Germinal center (tissue), 1 donor: ENCODE results near the gene MSI2.

Experiments used
- DNase-seq: peaks from one replicate; pipeline ENCODE4 v3.0.0; 2012; ENCODE audit warnings: mixed read lengths, low spot score

The MSI2 gene

DNA sequence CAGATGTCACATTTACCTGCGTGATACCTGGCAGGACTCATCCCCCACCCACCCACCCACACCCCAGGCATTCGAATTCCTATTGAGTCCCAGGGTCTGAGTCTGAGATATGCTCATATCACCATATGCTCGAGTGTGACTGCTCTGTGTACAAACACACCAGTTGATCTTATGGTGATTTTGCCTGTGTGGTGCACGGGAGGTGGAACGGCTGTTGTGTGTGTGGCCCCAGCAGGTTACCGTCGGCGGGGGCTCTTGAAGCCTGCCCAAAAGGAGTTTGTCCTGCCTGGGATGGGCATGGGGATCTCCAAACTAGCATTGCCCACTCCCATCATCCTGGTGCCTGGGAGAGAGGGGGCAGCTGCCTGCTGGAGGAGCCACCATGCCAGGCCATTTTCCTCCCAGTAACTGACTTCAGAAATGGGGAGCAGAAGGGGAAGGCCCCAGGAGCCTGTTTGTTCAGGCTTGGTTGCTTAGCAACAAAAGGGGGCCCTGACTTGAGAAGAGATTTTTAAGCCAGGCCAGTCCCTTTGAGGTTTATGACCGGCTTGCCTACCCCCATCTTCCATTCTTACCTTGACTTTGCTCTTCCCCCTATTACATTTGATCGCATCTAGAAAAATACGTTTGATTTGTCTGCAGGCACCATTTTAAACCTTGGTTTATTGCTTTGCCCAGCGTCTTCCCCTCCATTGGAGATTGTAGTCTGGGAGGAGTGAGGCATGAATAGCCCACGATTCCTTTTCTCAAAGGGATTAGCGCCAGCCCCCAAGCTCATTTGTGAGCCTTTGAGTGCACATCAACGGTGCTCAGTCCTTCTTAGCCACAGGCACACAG lies 271.1 kb downstream of the MSI2 start:
- DNase-seq, result no peak

DNA sequence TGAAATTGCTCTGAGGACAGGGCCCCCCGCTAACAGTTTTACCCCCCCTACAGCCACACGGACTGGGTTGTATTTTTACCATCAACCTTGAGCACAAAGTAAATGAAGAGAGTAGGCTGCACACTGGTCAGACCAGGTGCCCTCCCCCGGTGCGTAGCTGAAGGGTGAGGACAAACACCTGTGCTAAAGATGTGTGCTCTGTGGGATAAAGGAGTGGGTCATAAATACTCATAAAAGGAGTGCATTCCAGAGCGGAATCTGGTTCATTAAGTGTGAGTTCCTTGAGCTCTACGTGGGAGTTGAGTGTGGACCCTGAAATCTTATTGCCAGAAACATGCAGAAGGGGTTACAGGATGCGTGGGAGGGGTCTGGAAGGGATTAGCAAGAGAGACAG lies 271.7 kb downstream of the MSI2 start:
- no peak for DNase-seq

DNA sequence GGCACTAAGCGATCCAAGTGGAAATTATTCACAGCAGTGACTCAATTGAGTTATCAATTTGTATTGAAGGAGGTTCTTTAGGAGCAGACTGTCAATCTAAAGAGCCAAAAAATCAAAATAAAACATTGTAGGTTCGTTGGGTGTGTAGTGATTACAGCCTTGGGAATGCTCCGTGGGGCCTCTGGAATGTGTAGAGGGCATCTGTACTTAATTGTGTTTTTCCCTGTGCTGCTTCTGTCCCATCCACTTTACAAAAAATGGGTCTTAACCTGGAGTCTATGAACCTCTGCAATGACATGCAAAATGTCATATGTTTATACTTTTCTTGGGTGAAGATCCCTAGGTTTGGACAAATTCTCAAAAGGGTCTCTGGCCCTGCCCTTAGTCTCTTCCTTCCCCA lies 273.7 kb downstream of the MSI2 start:
- no peak for DNase-seq

DNA sequence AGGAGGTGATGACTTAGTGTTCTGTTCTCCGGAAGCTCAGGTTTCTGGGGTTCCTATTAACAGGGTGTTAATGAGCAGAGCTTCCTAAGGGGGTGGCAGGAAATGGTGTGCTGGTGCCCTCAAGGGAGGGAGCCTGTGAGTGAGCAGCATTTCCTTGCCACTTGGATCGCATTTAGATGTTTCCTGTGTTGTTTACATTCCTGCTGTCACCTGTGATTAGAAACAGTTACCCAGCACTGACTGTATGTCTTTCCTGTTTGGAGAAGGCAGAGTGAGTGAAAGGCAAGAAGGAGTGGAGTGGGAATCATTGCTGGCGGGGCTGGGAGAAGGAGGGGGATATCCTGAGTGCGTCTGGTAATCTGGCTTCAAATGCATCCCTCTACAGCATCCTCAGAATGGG lies 274.2 kb downstream of the MSI2 start:
- no peak for DNase-seq

DNA sequence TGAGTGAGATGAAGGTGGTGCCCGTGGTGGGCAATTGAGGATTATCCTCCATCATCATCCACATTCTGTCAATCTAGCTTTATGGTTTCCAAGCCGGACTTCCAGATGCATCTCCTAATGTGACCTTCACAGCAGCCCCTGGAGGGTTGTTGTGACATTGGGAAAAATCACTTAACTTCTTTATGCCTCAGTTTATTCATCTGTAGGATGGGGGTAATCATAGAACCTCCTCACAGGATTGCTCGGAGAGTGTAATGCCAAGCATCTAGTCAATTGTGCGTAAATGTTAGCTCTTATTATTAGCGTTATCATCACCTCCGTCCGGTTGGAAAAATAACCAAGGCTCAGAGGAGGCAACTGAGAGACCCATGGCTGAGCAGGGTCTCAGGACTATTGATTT lies 274.8 kb downstream of the MSI2 start:
- no peak for DNase-seq

DNA sequence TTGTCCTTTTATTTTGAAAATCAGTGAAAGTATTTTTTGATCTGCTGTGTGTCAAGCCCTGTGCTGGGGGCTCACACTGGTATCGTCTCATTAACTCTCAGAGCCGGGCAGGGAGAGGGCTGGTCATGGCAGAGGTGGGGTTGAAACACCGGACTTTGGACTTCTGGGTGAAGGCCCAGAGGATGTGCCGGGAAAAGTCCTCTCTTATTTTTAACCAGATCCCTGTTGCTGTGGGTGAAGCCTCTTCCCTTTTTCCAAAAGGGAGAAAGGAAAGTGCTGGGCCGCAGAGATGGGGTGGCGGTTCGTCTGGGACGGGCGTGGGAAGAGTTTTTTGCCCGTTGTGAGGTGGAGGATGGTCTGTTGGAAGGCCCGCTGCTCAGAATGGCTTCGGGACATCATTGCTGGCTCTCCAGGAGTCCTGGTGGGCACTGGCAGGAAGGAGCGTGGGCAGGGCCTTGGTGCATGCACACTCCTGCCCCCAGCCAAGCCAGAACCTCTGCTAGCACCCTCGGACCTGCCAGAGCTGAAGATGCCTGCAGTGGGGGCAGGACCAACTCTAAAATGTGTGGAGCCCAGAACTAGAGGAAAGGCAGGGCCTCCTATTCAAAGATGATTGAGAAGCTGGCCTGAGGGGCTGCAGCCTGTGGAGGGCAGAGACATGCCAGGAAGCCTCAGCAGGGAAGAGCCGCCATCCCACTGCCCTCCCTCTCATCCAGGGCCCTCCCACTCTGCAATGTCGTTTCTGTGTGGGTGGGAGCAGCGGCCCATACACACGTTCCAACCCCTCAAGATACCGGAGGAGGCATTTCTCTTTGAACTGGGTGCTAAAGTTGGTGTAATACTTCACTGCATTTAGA lies 275.6 kb downstream of the MSI2 start:
- DNase-seq, result no peak

DNA sequence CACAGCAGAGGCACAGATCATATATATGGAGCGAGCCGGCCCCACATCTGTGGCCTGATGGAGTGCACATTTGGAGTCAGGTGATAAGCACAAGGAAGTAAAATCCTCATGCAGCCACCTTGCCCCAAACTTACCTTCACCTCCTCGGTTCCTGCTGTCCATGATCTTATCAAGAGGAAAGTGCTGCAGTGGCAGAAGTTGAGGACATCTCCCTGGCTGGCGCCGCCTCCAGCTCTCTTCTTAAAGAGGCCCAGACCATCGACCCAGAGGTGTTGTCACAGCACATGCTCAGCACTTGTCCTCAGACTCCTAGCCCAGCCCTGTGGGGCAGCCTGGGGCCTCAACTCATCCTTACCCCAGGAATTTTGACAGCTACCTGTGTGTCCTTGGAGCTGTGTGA lies 276.2 kb downstream of the MSI2 start:
- DNase-seq, result no peak

DNA sequence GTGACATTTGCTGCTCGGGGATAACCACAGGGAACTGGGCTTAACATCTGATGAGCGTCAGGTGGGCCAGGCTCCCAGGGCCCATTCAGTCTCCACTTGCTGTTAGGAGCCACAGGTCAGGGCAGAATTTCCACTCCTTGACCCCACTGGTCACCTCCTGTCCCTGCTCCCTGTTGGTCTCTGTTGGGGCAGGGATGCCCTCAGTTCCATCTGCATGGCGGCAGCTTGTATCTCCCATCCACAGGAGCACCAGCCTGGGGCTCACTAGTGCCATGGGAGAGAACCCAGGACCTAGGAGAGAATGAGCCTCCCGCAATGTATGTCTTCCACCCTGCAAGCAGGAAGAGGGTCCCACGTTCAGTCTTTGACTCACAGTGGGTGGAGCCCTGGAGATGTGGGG lies 276.6 kb downstream of the MSI2 start:
- no peak for DNase-seq

DNA sequence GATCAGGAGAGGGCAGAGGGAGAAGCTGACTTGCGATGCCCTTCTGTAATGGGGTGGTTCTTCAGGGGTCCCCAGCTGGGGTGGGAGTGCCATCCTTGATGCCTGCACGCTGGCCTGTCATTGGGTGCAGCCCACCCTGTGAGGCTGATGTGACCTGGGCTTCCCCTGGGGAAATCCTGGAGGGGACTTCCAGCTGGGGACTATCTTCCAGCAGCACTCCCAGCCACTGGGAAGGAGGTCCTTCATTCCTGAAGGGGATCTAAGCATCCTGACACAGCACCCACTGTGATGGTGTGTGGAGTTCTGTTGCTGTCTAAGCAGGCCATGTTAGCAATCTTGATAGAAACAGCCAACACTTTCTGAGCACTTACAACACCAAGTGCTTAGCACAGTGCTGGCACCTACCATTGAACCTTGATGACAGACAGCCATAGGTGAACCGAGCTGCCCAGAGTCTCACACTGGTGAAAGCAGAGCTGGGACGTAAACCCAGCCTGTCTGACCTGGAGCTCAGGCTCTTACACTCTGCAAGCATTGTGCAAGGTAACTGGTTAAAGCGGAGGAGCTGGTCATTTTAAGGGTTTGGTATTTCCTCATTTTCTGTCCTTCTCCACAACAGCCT lies 277.5 kb downstream of the MSI2 start:
- no peak for DNase-seq

DNA sequence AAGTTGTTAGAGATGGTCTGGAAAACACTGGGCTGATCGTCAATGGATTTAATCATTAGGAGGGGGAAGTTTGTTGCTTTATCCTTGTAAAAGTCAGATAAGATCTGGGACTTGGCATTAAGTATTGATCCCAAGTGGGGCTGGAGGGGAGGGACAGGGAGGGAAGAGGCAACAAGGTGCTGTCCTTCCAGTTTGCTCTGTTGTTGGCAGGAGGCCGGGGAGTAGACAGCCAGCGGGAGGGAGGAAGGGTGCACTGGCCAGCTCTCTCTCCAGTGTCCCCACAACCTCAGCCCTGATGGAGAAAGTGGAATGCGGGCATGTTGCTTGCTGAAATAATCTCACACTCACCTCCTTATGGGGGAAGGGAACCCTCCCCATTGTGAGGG lies 278.5 kb downstream of the MSI2 start:
- no peak for DNase-seq

DNA sequence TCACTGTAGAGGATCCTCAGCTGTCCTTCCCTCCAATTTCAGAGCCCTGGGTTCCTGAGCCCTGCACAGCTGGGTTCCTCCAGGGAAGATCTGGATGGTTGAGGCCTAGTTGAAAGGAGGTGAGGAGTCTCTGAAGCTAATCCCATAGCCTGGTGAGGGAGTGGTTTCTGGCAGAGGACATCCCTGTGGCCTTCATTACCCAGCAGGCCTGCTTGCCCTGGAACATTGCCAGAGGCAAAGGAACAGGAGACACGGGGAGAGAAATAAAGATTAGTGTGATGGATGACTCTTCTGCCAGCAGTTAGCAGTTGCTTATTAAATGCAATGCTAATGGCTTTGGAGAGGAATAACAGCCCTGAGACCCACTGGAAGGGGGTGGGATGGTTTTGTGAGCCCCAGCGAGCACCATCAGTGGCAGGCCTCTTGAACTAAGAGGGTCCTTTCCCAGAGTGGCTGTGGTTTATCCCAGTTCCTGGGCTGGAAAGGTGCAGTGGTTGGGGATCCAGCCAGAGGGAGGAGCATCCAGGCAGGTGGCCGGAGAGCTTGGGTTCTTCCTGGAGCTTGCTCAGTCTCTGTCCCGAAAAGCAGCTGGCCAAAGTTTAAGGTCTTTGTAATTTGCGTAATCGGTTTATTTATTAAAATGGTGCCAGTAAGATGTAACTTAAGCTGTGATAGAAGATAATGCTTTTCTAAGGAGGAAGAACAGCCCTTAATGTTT lies 279.1 kb downstream of the MSI2 start:
- DNase-seq, result no peak

DNA sequence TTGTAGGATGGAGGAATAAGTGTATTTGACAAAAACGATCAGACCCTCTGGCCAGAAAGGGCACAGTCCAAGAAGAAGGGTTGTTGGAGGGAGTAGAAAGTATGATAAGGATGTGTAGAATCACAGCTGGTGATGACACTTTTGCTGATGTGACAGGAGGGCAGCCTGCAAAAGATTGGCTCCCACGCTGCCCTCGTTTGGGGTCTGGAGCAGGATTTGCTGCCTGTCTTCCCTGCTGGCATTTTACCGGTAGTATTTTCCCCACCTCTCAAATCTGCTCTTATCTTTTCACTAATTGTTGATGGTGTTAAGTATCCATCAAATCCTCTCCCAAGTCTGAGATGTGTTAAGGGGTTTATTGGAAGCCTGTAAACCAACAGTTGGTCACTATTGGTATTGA lies 280.0 kb downstream of the MSI2 start:
- no peak for DNase-seq

DNA sequence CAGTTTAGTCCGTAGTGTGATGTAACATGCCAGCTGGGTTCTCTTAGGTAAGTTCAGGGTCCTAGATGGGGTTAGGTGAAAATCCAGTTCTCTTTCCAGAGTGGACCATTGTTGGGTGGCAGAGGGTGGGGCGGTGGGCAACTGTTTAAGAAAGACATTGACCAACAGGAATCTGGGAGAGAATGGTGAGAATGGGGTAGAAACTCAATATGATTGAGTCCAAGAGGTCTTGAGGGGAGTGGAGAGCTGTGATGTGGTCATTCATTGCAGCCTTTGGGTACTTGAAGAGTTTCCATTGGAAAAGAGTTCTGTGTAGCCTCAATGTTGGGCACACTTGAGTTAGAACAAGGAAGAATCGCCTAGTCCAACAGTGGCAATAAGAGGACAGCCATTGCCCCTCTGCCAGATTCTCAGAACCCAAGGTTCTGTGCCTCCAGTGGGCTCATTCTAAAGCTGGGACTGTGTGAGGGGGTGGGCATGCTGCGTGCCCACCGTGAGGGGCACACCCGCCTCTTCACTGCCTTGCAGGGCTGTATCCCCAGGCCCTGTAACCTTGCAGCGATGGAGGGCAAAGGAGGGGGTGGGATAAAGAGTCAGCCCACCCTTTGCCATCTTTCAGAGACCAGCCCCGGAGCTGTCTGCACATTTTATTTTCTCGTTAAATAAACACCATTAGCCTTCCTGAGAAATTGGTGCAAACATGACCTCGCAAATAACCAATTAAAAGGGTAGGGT lies 280.6 kb downstream of the MSI2 start:
- DNase-seq, result no peak

DNA sequence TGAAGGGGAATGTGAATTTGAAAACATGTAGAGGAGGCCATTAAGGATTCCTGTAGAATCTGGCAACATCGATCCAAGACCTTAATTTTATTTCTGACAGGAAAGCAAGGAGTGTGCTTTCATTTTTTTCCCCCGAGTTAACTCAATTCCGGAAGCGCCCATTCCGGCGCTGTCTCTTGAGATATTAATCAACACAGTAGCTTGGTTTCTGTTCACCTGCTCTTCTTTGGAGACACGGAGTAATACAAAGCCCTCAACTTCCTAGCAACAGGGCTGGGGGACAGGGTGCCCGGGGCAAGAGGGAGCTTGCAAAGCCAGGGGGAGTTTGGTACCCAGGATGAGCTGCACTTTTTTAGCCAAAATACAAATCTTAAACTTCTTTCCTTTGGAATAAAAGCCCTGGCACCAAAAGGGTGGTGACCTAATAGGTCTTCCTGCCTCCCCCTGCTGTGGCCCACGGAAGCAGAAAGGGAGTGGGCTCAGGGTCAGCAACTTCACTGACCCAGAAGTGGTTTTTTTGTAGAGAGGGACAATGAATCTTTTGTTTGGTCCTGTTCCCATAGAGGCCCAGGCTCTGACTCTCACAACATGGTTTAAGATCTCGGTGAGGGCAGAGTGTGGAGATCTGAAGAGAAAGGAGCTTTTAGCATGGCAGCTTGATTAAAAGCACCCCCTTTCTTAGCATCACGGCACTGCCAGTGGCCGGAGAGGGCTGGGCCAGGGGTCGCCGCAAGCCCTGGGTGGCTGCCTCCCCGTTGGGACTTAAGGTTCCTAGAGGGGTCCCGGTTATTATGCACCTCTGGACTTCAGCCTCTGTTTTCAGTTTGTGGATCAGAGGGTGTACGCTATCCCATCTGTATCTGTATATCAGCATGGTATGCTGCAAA lies 281.4 kb downstream of the MSI2 start:
- DNase-seq, result no peak

DNA sequence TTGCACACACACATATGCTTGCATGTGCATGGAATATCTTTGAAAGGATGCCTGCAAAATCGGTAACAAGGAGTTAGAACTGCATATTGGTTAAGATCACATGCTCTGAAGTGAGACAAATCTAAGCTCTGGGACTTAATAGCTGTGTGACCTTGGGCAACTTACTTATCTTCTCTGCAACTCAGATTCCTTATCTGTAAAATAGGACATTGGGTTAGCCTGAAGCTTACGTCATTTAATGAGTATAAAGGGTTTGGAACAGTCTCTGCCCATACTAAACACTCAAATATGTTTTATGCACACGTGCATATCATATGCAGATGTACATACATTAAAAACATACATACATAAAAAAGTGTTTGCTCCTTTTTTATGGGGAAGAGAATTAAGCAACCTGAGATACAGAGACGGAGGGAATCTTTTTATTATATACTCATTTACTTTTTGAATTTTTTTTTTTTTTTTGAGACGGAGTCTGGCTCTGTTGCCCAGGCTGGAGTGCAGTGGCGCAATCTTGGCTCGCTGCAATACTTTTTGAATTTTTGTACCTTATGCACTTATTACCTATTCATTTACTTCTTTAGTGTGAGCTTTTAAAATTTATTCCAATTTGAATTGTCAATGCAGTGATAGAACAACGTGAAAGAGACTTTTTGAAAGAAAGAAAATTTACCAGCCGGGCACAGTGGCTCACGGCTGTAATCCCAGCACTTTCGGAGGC lies 282.6 kb downstream of the MSI2 start:
- no peak for DNase-seq

DNA sequence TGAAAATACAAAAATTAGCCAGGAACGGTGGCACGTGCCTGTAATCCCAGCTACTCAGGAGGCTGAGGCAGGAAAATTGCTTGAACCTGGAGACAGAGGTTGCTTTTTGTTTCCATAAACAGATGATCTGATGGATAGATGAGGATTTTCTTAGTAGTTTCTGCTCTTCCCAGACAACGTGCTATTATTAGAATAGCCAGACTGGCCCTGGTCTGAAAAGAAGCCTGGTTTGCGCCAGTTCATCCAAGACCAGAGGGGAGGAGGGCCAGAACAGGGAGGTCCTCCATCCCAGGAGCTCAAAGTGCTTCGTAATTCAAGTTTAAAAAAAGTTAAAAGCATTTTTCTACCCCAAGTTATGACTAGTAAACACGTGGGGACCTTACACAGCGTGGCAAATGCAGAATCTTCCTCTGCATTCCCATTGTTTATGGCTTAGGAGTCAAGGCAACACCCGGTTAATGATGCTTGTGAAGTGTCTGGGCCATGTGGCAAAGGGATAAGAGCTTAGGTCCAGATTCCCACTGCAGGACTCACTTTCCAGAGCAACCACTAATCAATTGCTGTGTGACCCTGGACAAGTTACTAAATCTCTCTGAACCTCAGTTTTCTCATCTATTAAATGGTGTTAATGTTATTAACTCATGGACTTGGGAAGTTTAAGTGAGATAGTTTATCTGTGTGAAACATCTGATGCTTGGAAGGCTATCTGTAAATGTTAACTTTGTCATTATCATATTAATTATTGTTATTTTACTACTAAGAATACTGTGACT lies 283.4 kb downstream of the MSI2 start:
- no peak for DNase-seq

DNA sequence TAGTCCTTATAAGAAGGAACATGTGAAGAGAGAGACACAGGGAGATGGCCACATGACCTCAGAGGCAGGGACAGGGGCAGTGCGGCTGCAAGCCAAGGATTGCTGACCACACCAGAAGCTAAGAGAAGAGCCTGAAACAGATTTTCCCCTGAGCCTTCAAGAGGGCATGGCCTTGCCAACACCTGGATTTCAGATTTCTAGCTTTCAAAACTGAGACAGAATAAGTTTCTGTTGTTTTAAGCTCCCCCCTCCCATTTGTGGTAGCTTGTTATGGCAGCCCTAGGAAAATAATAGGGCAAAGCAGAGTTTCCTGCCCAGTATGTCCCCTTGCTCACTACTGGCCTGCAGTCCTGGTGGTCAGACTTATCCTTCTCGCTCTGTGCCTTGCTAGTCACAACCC lies 284.3 kb downstream of the MSI2 start:
- DNase-seq, result no peak

DNA sequence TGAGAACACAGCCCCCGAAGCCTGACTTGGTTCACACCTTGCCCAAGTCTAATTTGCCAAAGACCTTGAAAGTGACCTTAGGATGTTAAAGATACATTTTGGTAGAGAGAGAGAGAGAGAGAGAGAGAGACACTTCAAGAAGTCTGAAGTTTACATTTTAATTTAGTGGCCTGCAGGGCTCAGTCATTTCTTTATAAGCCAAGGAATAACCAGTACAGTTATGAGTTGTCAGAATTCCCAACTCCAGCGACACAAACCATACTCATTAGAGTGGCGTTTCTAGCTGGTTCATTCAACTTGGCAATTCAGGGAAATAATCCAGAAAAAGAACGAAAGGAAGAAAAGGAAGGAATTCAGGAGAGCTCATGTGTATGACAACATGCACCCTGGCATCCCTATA lies 284.7 kb downstream of the MSI2 start:
- DNase-seq, result no peak
